Activated B cell treated with CpG ODN at 0.5 μM for 24 hours (primary cell): Measurements from ENCODE around the gene SCGB1C1. TPM values are rescaled to one million over a fixed set of nuclear protein-coding genes. Genes with fewer than 3 reads are reported as not detected.
A peak's percentile ranks its signal among the peaks of the same experiment; 100 is the strongest.

Experiments
- ATAC-seq: fragments of 200-7000 bp; cut with Tn5 transposase; one replicate; pipeline ENCODE4 v1.10.0; 2021; ENCODE audit warnings: low read depth, mild to moderate bottlenecking, moderate library complexity
- CTCF ChIA-PET: fragments of 350-600 bp; sonication (Branson Sonifier 250); formaldehyde crosslinking; loops from one replicate; lab custom pipeline; 2021; ENCODE audit warnings: antibody characterized with exemption; lab: Charles Lee
- POLR2A ChIA-PET: fragments of 350-600 bp; sonication (Branson Sonifier 250); formaldehyde crosslinking; loops from one replicate; lab custom pipeline; 2021; ENCODE audit warnings: antibody characterized with exemption; lab: Charles Lee
- DNase-seq: peaks from one replicate; pipeline ENCODE4 v3.0.0; 2022
- H3K27ac Mint-ChIP-seq: one replicate; pipeline ENCODE4 v1.8.0; 2020; ENCODE audit warnings: mixed read lengths
- H3K27me3 Mint-ChIP-seq: one replicate; pipeline ENCODE4 v1.8.0; 2021; ENCODE audit warnings: mixed read lengths
- H3K36me3 Mint-ChIP-seq: one replicate; pipeline ENCODE4 v1.8.0; 2021; ENCODE audit warnings: low read depth, mixed read lengths
- H3K4me1 Mint-ChIP-seq: one replicate; pipeline ENCODE4 v1.8.0; 2021; ENCODE audit warnings: mixed read lengths
- H3K4me3 Mint-ChIP-seq: one replicate; pipeline ENCODE4 v1.8.0; 2020; ENCODE audit warnings: mild to moderate bottlenecking, mixed read lengths
- H3K9me3 Mint-ChIP-seq: one replicate; pipeline ENCODE4 v1.8.0; 2020; ENCODE audit warnings: mixed read lengths
- intact Hi-C: fragments of 100-400 bp; cut with micrococcal nuclease; formaldehyde crosslinking; loops from one replicate; pipeline ENCODE4 v1.15.1; 2024
- total RNA-seq: library from RNA; stranded (reverse); gene quantifications from 2 replicates; pipeline ENCODE4 v1.2.3, GENCODE V29; 2022
- TF ChIP-seq, protein P1 (sequence below): fragments of 200-600 bp; IDR thresholded peaks from one replicate; pipeline ENCODE4 v1.8.0; 2022; ENCODE audit warnings: antibody characterized with exemption, mild to moderate bottlenecking

Gene SCGB1C1
- total RNA-seq, 1 donor from 2014 or later: not detected

- H3K27ac Mint-ChIP-seq: peak overlapping the region; percentile 99
- TF ChIP-seq, protein P1, sequence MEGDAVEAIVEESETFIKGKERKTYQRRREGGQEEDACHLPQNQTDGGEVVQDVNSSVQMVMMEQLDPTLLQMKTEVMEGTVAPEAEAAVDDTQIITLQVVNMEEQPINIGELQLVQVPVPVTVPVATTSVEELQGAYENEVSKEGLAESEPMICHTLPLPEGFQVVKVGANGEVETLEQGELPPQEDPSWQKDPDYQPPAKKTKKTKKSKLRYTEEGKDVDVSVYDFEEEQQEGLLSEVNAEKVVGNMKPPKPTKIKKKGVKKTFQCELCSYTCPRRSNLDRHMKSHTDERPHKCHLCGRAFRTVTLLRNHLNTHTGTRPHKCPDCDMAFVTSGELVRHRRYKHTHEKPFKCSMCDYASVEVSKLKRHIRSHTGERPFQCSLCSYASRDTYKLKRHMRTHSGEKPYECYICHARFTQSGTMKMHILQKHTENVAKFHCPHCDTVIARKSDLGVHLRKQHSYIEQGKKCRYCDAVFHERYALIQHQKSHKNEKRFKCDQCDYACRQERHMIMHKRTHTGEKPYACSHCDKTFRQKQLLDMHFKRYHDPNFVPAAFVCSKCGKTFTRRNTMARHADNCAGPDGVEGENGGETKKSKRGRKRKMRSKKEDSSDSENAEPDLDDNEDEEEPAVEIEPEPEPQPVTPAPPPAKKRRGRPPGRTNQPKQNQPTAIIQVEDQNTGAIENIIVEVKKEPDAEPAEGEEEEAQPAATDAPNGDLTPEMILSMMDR: no peak
- intact Hi-C loops: loop anchor here (1.0 to 2.0 kb wide), 8 partner anchors 28 to 601 kb away; partner anchors contain the start of genes LRRC56, PSMD13, RPLP2 and SIRT3
- CTCF ChIA-PET: interaction anchor here (1.0 to 1.7 kb wide), 3 partner anchors 22 to 240 kb away, joined by 3 to 7 read pairs (median 3); no protein-coding TSS in a partner anchor
- no peak for DNase-seq
- peak overlapping the region; percentile 97 for H3K4me3 Mint-ChIP-seq
- peaks cover 42% of the 10 kb centered on the region for H3K4me1 Mint-ChIP-seq
- H3K9me3 Mint-ChIP-seq: no peaks in the 10 kb centered on the region
- peaks cover 71% of the 10 kb centered on the region for H3K36me3 Mint-ChIP-seq
- ATAC-seq: peak; percentile 12
- no peaks in the 10 kb centered on the region for H3K27me3 Mint-ChIP-seq
- POLR2A ChIA-PET: interaction anchor here (0.6 to 3.5 kb wide), 29 partner anchors 8 to 703 kb away, joined by 3 to 55 read pairs (median 6); partner anchors contain the start of genes CHID1, HRAS, IFITM2 and LRRC56
Observed at GRCh38 chr11:207863-208180, 14.9 kb downstream of the SCGB1C1 start.

DNA sequence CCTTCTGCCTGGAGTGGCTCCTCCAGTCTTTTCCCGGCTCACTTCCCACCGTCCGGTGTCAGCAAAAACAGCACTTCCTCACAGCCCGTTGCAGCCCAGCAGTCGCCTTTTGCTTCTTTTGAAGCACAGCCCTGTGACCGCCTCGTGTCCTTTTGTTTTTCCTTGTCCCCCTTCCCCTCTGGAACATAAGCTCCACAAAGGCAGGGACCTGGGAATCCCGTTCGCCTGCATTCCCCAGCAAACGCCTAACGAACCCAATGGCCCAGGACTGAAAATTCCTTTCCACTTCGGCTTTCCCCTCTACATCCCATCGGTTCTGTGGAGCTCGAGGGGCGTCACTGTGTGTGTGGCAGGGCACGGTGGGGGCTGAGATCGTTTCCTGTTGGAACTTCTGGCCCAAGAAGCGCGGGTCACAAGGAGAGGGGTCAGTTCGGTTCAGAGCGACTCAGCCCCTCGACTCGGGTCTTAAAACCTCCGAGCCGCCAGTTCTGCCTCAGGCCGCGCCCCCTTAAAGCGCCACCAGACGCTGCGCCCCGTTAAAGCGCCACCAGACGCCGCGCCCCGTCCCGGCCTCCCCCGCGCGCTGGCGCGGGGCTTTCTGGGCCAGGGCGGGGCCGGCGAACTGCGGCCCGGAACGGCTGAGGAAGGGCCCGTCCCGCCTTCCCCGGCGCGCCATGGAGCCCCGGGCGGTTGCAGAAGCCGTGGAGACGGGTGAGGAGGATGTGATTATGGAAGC, 15.5 kb downstream of the SCGB1C1 start:
- Mint-ChIP-seq H3K9me3 (no peaks in the 10 kb centered on the region), H3K27me3 (no peaks in the 10 kb centered on the region), H3K36me3 (peaks cover 72% of the 10 kb centered on the region), H3K4me1 (peaks cover 37% of the 10 kb centered on the region), H3K27ac (peak overlapping the region; percentile 99), H3K4me3 (peak overlapping the region; percentile 97)
- peak; percentile 79 for DNase-seq
- intact Hi-C loops: no loop called here
- TF ChIP-seq, protein P1: no peak
- ChIA-PET POLR2A (interaction anchor here (0.6 to 3.5 kb wide), 14 partner anchors 27 to 328 kb away, joined by 3 to 55 read pairs (median 12); partner anchors contain the start of genes HRAS, IFITM2, LRRC56 and PSMD13), CTCF (interaction anchor here (1.6 to 1.7 kb wide), 2 partner anchors 42 to 239 kb away, joined by 3 to 7 read pairs; no protein-coding TSS in a partner anchor)
- peak; percentile 62 for ATAC-seq

- intact Hi-C loops: no loop called here
- H3K27ac Mint-ChIP-seq: peak overlapping the region; percentile 83
- CTCF ChIA-PET: no interaction called here
- no peaks in the 10 kb centered on the region for H3K27me3 Mint-ChIP-seq
- POLR2A ChIA-PET: interaction anchor here (0.6 to 3.5 kb wide), 10 partner anchors 28 to 327 kb away, joined by 3 to 55 read pairs (median 11); partner anchors contain the start of genes HRAS, LRRC56, PSMD13 and RNH1
- H3K36me3 Mint-ChIP-seq: peaks cover 72% of the 10 kb centered on the region
- ATAC-seq (peak; percentile 2), DNase-seq (no peak)
- TF ChIP-seq, protein P1: no peak
- no peaks in the 10 kb centered on the region for H3K9me3 Mint-ChIP-seq
- H3K4me1 Mint-ChIP-seq: peaks cover 34% of the 10 kb centered on the region
- peak overlapping the region; percentile 97 for H3K4me3 Mint-ChIP-seq
Observed at GRCh38 chr11:208917-209260, 16.0 kb downstream of the SCGB1C1 start.

GRCh38 chr11:209275-210121, 16.6 kb downstream of the SCGB1C1 start:
- ChIA-PET POLR2A (interaction anchor here (0.9 to 3.5 kb wide), 7 partner anchors 28 to 327 kb away, joined by 3 to 54 read pairs (median 18); partner anchors contain the start of genes HRAS, LRRC56, PSMD13 and RNH1), CTCF (no interaction called here)
- H3K27ac Mint-ChIP-seq: peak overlapping the region; percentile 83
- peaks cover 74% of the 10 kb centered on the region for H3K36me3 Mint-ChIP-seq
- no peak for DNase-seq
- H3K27me3 Mint-ChIP-seq: no peaks in the 10 kb centered on the region
- H3K4me1 Mint-ChIP-seq: peaks cover 34% of the 10 kb centered on the region
- H3K9me3 Mint-ChIP-seq: no peaks in the 10 kb centered on the region
- peak overlapping the region; percentile 97 for H3K4me3 Mint-ChIP-seq
- intact Hi-C loops: no loop called here
- TF ChIP-seq, protein P1: no peak
- ATAC-seq: no peak
